GM19328 (cell line): ENCODE results near the gene GRIFIN.

Source experiments
- ATAC-seq: cut with Tn5 transposase; IDR thresholded peaks from one replicate; pipeline ENCODE4 v1.9.1; 2021; ENCODE audit warnings: mild to moderate bottlenecking, moderate library complexity; ENCODE audit not compliant: unreplicated experiment

The GRIFIN gene

GRCh38 chr7:2437136-2437535 lies 39.1 kb downstream of the GRIFIN start:
- ATAC-seq: no peak

- no peak for ATAC-seq
Measured at GRCh38 chr7:2436341-2437104, 39.7 kb downstream of the GRIFIN start.

GRCh38 chr7:2435146-2435545 lies 41.1 kb downstream of the GRIFIN start:
- ATAC-seq: no peak

- no peak for ATAC-seq
Measured at GRCh38 chr7:2433713-2434550, 42.3 kb downstream of the GRIFIN start.

GRCh38 chr7:2432910-2433712 lies 43.1 kb downstream of the GRIFIN start:
- ATAC-seq: no peak

- ATAC-seq: no peak
Measured at GRCh38 chr7:2431260-2431867, 44.8 kb downstream of the GRIFIN start.

GRCh38 chr7:2425749-2426148 lies 50.4 kb downstream of the GRIFIN start:
- no peak for ATAC-seq
